ENCODE results near the gene CHD5.

Gene CHD5

GRCh38 chr1:6099787-6100765 lies 80.0 kb downstream of the CHD5 start:
- DNase-seq (ENCODE audit: low read depth in 2 of 2), result no peak

- no peak for DNase-seq (ENCODE audit: low read depth in 2 of 2)
Observed at GRCh38 chr1:6099297-6099696, 80.8 kb downstream of the CHD5 start.

- DNase-seq (ENCODE audit: low read depth in 2 of 2), result no peak
Observed at GRCh38 chr1:6098303-6099215, 81.6 kb downstream of the CHD5 start.

- DNase-seq (ENCODE audit: low read depth in 2 of 2), result no peak
Observed at GRCh38 chr1:6097824-6098223, 82.3 kb downstream of the CHD5 start.

- DNase-seq (ENCODE audit: low read depth in 2 of 2), result no peak
Observed at GRCh38 chr1:6097117-6097595, 83.0 kb downstream of the CHD5 start.

GRCh38 chr1:6096243-6097116 lies 83.6 kb downstream of the CHD5 start:
- DNase-seq (ENCODE audit: low read depth in 2 of 2), result no peak

- DNase-seq (ENCODE audit: low read depth in 2 of 2), result no peak
Observed at GRCh38 chr1:6095511-6096242, 84.4 kb downstream of the CHD5 start.

- no peak for DNase-seq (ENCODE audit: low read depth in 2 of 2)
Observed at GRCh38 chr1:6094801-6095505, 85.2 kb downstream of the CHD5 start.

- DNase-seq (ENCODE audit: low read depth in 2 of 2), result no peak
Observed at GRCh38 chr1:6094246-6094645, 85.9 kb downstream of the CHD5 start.

GRCh38 chr1:6093611-6094010 lies 86.5 kb downstream of the CHD5 start:
- DNase-seq (ENCODE audit: low read depth in 2 of 2), result no peak

- DNase-seq (ENCODE audit: low read depth in 2 of 2), result no peak
Observed at GRCh38 chr1:6093071-6093470, 87.0 kb downstream of the CHD5 start.

- DNase-seq (ENCODE audit: low read depth in 2 of 2), result no peak
Observed at GRCh38 chr1:6092211-6092610, 87.9 kb downstream of the CHD5 start.

- no peak for DNase-seq (ENCODE audit: low read depth in 2 of 2)
Observed at GRCh38 chr1:6091823-6092109, 88.4 kb downstream of the CHD5 start.

- DNase-seq (ENCODE audit: low read depth in 2 of 2), result no peak
Observed at GRCh38 chr1:6090996-6091822, 88.9 kb downstream of the CHD5 start.

GRCh38 chr1:6090288-6090687 lies 89.8 kb downstream of the CHD5 start:
- DNase-seq (ENCODE audit: low read depth in 2 of 2), result no peak

- no peak for DNase-seq (ENCODE audit: low read depth in 2 of 2)
Observed at GRCh38 chr1:6088956-6089355, 91.2 kb downstream of the CHD5 start.

- DNase-seq (ENCODE audit: low read depth in 2 of 2), result no peak
Observed at GRCh38 chr1:6087958-6088357, 92.2 kb downstream of the CHD5 start.

- no peak for DNase-seq (ENCODE audit: low read depth in 2 of 2)
Observed at GRCh38 chr1:6087377-6087772, 92.7 kb downstream of the CHD5 start.

GRCh38 chr1:6086762-6087376 lies 93.3 kb downstream of the CHD5 start:
- DNase-seq (ENCODE audit: low read depth in 2 of 2), result no peak
